ENCODE measurements around the gene SPAG16. TPM values are rescaled to one million over a fixed set of nuclear protein-coding genes. Genes with fewer than 3 reads are reported as not detected.

Gene SPAG16
- total and polyA plus RNA-seq, 2 experiments from 2014 or later, result 28.9 to 30.7 TPM

DNA sequence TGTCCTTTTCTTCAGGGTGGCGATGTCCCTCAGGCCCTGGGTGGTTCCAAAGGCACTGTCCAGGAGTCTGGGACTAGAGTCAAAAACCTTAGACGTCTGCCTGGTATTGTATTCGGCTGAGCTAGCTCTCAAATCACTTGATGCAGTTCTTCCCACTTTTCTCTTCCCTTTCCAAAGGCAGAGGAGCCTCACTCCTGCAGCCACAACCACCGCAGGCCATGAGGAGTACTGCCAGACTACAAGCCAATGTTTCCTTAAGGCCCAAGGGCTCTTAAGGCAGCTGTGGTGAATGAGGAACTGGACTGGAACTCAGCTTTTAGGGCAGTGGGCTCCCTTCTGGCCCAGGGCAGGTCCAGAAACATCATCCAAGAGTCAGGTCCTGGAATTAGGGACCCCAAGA is 360.7 kb downstream of the SPAG16 start:
- H3F3A ChIP-seq (ENCODE audit: insufficient read depth), result no peaks in the 10 kb centered on the region
- H3K9me3 ChIP-seq (ENCODE audit: low read depth), result no peaks in the 10 kb centered on the region
- no peak for DNase-seq
- no peak overlapping the region for H2AFZ ChIP-seq
- H3K4me3 ChIP-seq, result no peak overlapping the region
- no peaks in the 10 kb centered on the region for H4K20me1 ChIP-seq (ENCODE audit: insufficient read depth)
- no peak for TF ChIP-seq EZH2 (IDR thresholded peaks at IDR 0.05; ENCODE audit: insufficient read depth, poor library complexity, severe bottlenecking)
- TF ChIP-seq EZH2phosphoT487 (IDR thresholded peaks at IDR 0.05; ENCODE audit: insufficient read depth, low read depth), result no peak
- H3K4me2 ChIP-seq (ENCODE audit: unreplicated experiment), result no peak overlapping the region
- no peaks in the 10 kb centered on the region for H3K79me2 ChIP-seq (ENCODE audit: insufficient read depth)
- no peaks in the 10 kb centered on the region for H3K4me1 ChIP-seq (ENCODE audit: insufficient read depth)
- H3K9ac ChIP-seq, result no peak overlapping the region
- no peaks in the 10 kb centered on the region for H3K9me2 ChIP-seq (ENCODE audit: insufficient read depth)
- no peaks in the 10 kb centered on the region for H3K27me3 ChIP-seq (replicated peaks; ENCODE audit: insufficient read depth)
- WGBS, 2 experiments (ENCODE audit: low coverage in 1 of 2, low lambda C conversion rate in 2 of 2, missing lambda C conversion rate in 2 of 2), result 18 to 19% methylated on average over 4 of the region's 4 CpGs
- H3K27ac ChIP-seq, result no peak overlapping the region
- in situ Hi-C loops (cut with MboI), result no loop called here
- H3K36me3 ChIP-seq (ENCODE audit: low read depth), result no peaks in the 10 kb centered on the region

- TF ChIP-seq EZH2 (IDR thresholded peaks at IDR 0.05; ENCODE audit: insufficient read depth, poor library complexity, severe bottlenecking), result no peak
- no peak for TF ChIP-seq EZH2phosphoT487 (IDR thresholded peaks at IDR 0.05; ENCODE audit: insufficient read depth, low read depth)
- no peak for DNase-seq
- no peaks in the 10 kb centered on the region for H3K4me1 ChIP-seq (ENCODE audit: insufficient read depth)
- WGBS, 2 experiments (ENCODE audit: low coverage in 1 of 2, low lambda C conversion rate in 2 of 2, missing lambda C conversion rate in 2 of 2), result 20 to 27% methylated on average over 2 of the region's 2 CpGs
- no peak overlapping the region for H2AFZ ChIP-seq
- no peak overlapping the region for H3K4me3 ChIP-seq
- H3K9me2 ChIP-seq (ENCODE audit: insufficient read depth), result no peaks in the 10 kb centered on the region
- no peaks in the 10 kb centered on the region for H4K20me1 ChIP-seq (ENCODE audit: insufficient read depth)
- H3K9ac ChIP-seq, result no peak overlapping the region
- H3K79me2 ChIP-seq (ENCODE audit: insufficient read depth), result no peaks in the 10 kb centered on the region
- no peaks in the 10 kb centered on the region for H3K9me3 ChIP-seq (ENCODE audit: low read depth)
- H3F3A ChIP-seq (ENCODE audit: insufficient read depth), result no peaks in the 10 kb centered on the region
- in situ Hi-C loops (cut with MboI), result no loop called here
- no peaks in the 10 kb centered on the region for H3K27me3 ChIP-seq (replicated peaks; ENCODE audit: insufficient read depth)
- no peak overlapping the region for H3K27ac ChIP-seq
- H3K36me3 ChIP-seq (ENCODE audit: low read depth), result no peaks in the 10 kb centered on the region
- H3K4me2 ChIP-seq (ENCODE audit: unreplicated experiment), result no peak overlapping the region
Measured at GRCh38 chr2:213649176-213649575, 364.9 kb downstream of the SPAG16 start.

DNA sequence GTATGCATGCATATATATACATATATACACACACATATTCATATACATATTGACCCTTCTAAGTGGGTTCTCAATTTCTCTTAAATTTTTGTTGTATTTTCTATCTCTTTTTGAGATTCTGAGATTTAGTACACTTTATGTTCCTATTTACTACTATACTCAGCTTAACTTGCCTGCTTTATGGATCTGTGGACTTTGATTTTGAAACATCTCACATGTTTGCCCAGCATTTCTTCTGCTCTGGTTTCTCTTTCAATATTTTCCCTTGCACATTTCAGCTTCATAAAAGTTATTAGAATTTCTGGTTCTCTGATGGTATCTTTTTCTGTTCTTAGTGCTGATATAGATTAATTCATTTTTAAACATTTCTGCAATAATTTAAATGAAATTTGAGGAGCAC is 380.6 kb downstream of the SPAG16 start:
- no peak overlapping the region for H3K9ac ChIP-seq
- no peaks in the 10 kb centered on the region for H4K20me1 ChIP-seq (ENCODE audit: insufficient read depth)
- no peaks in the 10 kb centered on the region for H3K36me3 ChIP-seq (ENCODE audit: low read depth)
- H3F3A ChIP-seq (ENCODE audit: insufficient read depth), result no peaks in the 10 kb centered on the region
- H3K4me3 ChIP-seq, result no peak overlapping the region
- in situ Hi-C loops (cut with MboI), result no loop called here
- H3K27ac ChIP-seq, result no peak overlapping the region
- H3K79me2 ChIP-seq (ENCODE audit: insufficient read depth), result no peaks in the 10 kb centered on the region
- H3K4me1 ChIP-seq (ENCODE audit: insufficient read depth), result no peaks in the 10 kb centered on the region
- no peaks in the 10 kb centered on the region for H3K27me3 ChIP-seq (replicated peaks; ENCODE audit: insufficient read depth)
- no peak for DNase-seq
- no peak overlapping the region for H3K4me2 ChIP-seq (ENCODE audit: unreplicated experiment)
- H2AFZ ChIP-seq, result no peak overlapping the region
- H3K9me3 ChIP-seq (ENCODE audit: low read depth), result no peaks in the 10 kb centered on the region
- H3K9me2 ChIP-seq (ENCODE audit: insufficient read depth), result no peaks in the 10 kb centered on the region
- TF ChIP-seq EZH2 (IDR thresholded peaks at IDR 0.05; ENCODE audit: insufficient read depth, poor library complexity, severe bottlenecking), result no peak
- TF ChIP-seq EZH2phosphoT487 (IDR thresholded peaks at IDR 0.05; ENCODE audit: insufficient read depth, low read depth), result no peak

- DNase-seq, result no peak
- in situ Hi-C loops (cut with MboI), result no loop called here
Measured at GRCh38 chr2:213669657-213670056, 385.4 kb downstream of the SPAG16 start.

More at GRCh38 chr2:213669657-213670056, 385.4 kb downstream of the SPAG16 start:
- H2AFZ ChIP-seq, result no peak overlapping the region
- H3K9me3 ChIP-seq (ENCODE audit: low read depth), result no peaks in the 10 kb centered on the region
- TF ChIP-seq EZH2phosphoT487 (IDR thresholded peaks at IDR 0.05; ENCODE audit: insufficient read depth, low read depth) (no peak), EZH2 (IDR thresholded peaks at IDR 0.05; ENCODE audit: insufficient read depth, poor library complexity, severe bottlenecking) (no peak)
- no peak overlapping the region for H3K4me3 ChIP-seq
- H3K27me3 ChIP-seq (replicated peaks; ENCODE audit: insufficient read depth), result no peaks in the 10 kb centered on the region
- WGBS, 2 experiments (ENCODE audit: low coverage in 1 of 2, low lambda C conversion rate in 2 of 2, missing lambda C conversion rate in 2 of 2), result 23 to 26% methylated on average over 4 of the region's 4 CpGs
- no peaks in the 10 kb centered on the region for H3K36me3 ChIP-seq (ENCODE audit: low read depth)
- no peaks in the 10 kb centered on the region for H3F3A ChIP-seq (ENCODE audit: insufficient read depth)
- no peak overlapping the region for H3K27ac ChIP-seq
- no peaks in the 10 kb centered on the region for H3K79me2 ChIP-seq (ENCODE audit: insufficient read depth)
- no peak overlapping the region for H3K9ac ChIP-seq
- H3K9me2 ChIP-seq (ENCODE audit: insufficient read depth), result no peaks in the 10 kb centered on the region
- H3K4me1 ChIP-seq (ENCODE audit: insufficient read depth), result no peaks in the 10 kb centered on the region
- H3K4me2 ChIP-seq (ENCODE audit: unreplicated experiment), result no peak overlapping the region
- no peaks in the 10 kb centered on the region for H4K20me1 ChIP-seq (ENCODE audit: insufficient read depth)

Measured in GM23248 (cell line).